Common myeloid progenitor, CD34-positive (primary cell): ENCODE results near the gene CUL2.

Experiments used
- CTCF ChIA-PET: fragments of 350-600 bp; sonication (Branson Sonifier 250); formaldehyde crosslinking; loops from one replicate; lab custom pipeline; 2021; ENCODE audit warnings: antibody characterized with exemption; lab: Charles Lee
- POLR2A ChIA-PET: fragments of 350-600 bp; sonication (Branson Sonifier 250); formaldehyde crosslinking; loops from one replicate; lab custom pipeline; 2021; ENCODE audit warnings: antibody characterized with exemption; lab: Charles Lee
- DNase-seq, 3 donors: peaks; one replicate each; pipeline versions ENCODE4 v3.0.0 to v3.0.0-alpha.2; 2013
- H3K27ac ChIP-seq, 2 experiments: 1 replicate in 1 of 2; 2 replicates in 1 of 2; pipeline ENCODE4 v1.7.0; 2013; ENCODE audit warnings: inconsistent platforms in 2 of 2, low read length in 2 of 2, mild to moderate bottlenecking in 2 of 2, low read depth in 1 of 2, moderate library complexity in 1 of 2; ENCODE audit not compliant: severe bottlenecking in 2 of 2, insufficient read depth in 1 of 2, poor library complexity in 1 of 2
- H3K27me3 ChIP-seq, 5 experiments: replicated peaks in 2 of 5; 1 replicate in 3 of 5; 2 replicates in 2 of 5; pipeline versions ENCODE4 v1.6.1 to v1.7.0; 2013; ENCODE audit warnings: low read length in 4 of 5, mild to moderate bottlenecking in 2 of 5, moderate library complexity in 2 of 5, inconsistent platforms in 1 of 5; ENCODE audit not compliant: insufficient read depth in 5 of 5, control insufficient read depth in 4 of 5
- H3K36me3 ChIP-seq, 4 experiments: 1 replicate in 2 of 4; 2 replicates in 2 of 4; pipeline versions ENCODE4 v1.6.1 to v1.7.0; 2013; ENCODE audit warnings: low read length in 3 of 4, control low read depth in 1 of 4, mild to moderate bottlenecking in 1 of 4; ENCODE audit not compliant: control insufficient read depth in 4 of 4, insufficient read depth in 4 of 4
- H3K4me1 ChIP-seq, 4 experiments: 1 replicate in 3 of 4; 2 replicates in 1 of 4; pipeline versions ENCODE4 v1.6.1 to v1.7.1; 2013; ENCODE audit warnings: low read length in 3 of 4, mild to moderate bottlenecking in 3 of 4, control low read depth in 1 of 4, inconsistent platforms in 1 of 4, moderate library complexity in 1 of 4; ENCODE audit not compliant: control insufficient read depth in 4 of 4, insufficient read depth in 4 of 4; ENCODE audit errors: control extremely low read depth in 1 of 4
- H3K4me3 ChIP-seq, 7 experiments: 1 replicate in 4 of 7; 2 replicates in 3 of 7; pipeline versions ENCODE4 v1.5.1 to v1.7.0; 2013; ENCODE audit warnings: mild to moderate bottlenecking in 7 of 7, low read length in 6 of 7, moderate library complexity in 6 of 7, inconsistent platforms in 2 of 7, low read depth in 2 of 7, control low read depth in 1 of 7; ENCODE audit not compliant: insufficient read depth in 4 of 7, control insufficient read depth in 1 of 7; ENCODE audit errors: extremely low read depth in 1 of 7
- H3K9me3 ChIP-seq, 5 experiments: 1 replicate in 4 of 5; 2 replicates in 1 of 5; pipeline versions ENCODE4 v1.6.1 to v1.7.1; 2013; ENCODE audit warnings: low read length in 4 of 5, mild to moderate bottlenecking in 2 of 5, inconsistent platforms in 1 of 5, low read depth in 1 of 5, moderate library complexity in 1 of 5; ENCODE audit not compliant: control insufficient read depth in 4 of 5, insufficient read depth in 2 of 5; ENCODE audit errors: control extremely low read depth in 1 of 5
- WGBS: methylation state at CpG from one replicate; pipeline ENCODE4 v1.1.5; 2013; ENCODE audit not compliant: insufficient coverage; 5-methylcytosine and 5-hydroxymethylcytosine counted together

Gene CUL2

GRCh38 chr10:35129185-35129674, 39.1 kb upstream of the CUL2 start:
- Histone ChIP-seq H3K36me3 (no peaks in the 10 kb centered on the region), H3K27me3 (no peaks in the 10 kb centered on the region), H3K27ac (no peak overlapping the region), H3K4me1 (peaks cover 1 to 21% (median 11%) of the 10 kb centered on the region in 4 experiments), H3K9me3 (no peaks in the 10 kb centered on the region), H3K4me3 (no peak overlapping the region)
- ChIA-PET CTCF (interaction anchor here (12.1 kb wide), 1 partner anchor 88 kb away, joined by 193 read pairs; no protein-coding TSS in a partner anchor), POLR2A (interaction anchor here (0.6 to 1.2 kb wide), 2 partner anchors 67 kb away, joined by 3 to 4 read pairs; no protein-coding TSS in a partner anchor)
- no CpG with 5 or more reads among the region's 1 CpG for WGBS
- DNase-seq = no peak

- peak; percentile 70 to 83 (median 80) for DNase-seq
- H3K4me1 ChIP-seq = peaks cover 1 to 21% (median 11%) of the 10 kb centered on the region in 4 experiments
- H3K27me3 ChIP-seq = no peaks in the 10 kb centered on the region
- CTCF ChIA-PET = interaction anchor here (1.2 to 12.1 kb wide), 5 partner anchors 65 to 202 kb away, joined by 3 to 193 read pairs (median 9); no protein-coding TSS in a partner anchor
- no peaks in the 10 kb centered on the region for H3K36me3 ChIP-seq
- POLR2A ChIA-PET = interaction anchor here (0.5 to 2.0 kb wide), 8 partner anchors 15 to 901 kb away, joined by 3 to 25 read pairs (median 4); no protein-coding TSS in a partner anchor
- 0% methylated on average over 56 of the region's 56 CpGs for WGBS
- no peaks in the 10 kb centered on the region for H3K9me3 ChIP-seq
- peak overlapping the region; percentile 98 to 99 for H3K27ac ChIP-seq
- peak overlapping the region; percentile 75 to 94 (median 86) for H3K4me3 ChIP-seq
Measured at GRCh38 chr10:35127289-35127891, 37.2 kb upstream of the CUL2 start.

GRCh38 chr10:35126530-35127288, 36.6 kb upstream of the CUL2 start, which contains the start of gene CREM:
Gene CREM, plus strand, starts transcription at chr10:35126846. Its CDS starts 10,990 bp downstream, at chr10:35137836.
- Histone ChIP-seq H3K9me3 (no peaks in the 10 kb centered on the region), H3K27ac (peak within 1 kb of the TSS; percentile 98 to 99), H3K4me3 (peak within 1 kb of the TSS; percentile 75 to 94 (median 86)), H3K36me3 (no peaks in the 10 kb centered on the region), H3K27me3 (no peaks in the 10 kb centered on the region), H3K4me1 (peaks cover 1 to 21% (median 11%) of the 10 kb centered on the region in 4 experiments)
- 0% methylated on average over 65 of the region's 80 CpGs for WGBS
- POLR2A ChIA-PET = interaction anchor here (0.6 to 2.0 kb wide), 5 partner anchors 16 to 90 kb away, joined by 3 to 25 read pairs (median 4); no protein-coding TSS in a partner anchor
- CTCF ChIA-PET = interaction anchor here (1.0 to 12.1 kb wide), 6 partner anchors 61 to 203 kb away, joined by 3 to 193 read pairs (median 8); no protein-coding TSS in a partner anchor
- DNase-seq = peak; percentile 97 to 98 (median 98)

GRCh38 chr10:35126062-35126529, 36.0 kb upstream of the CUL2 start:
- ChIA-PET POLR2A (interaction anchor here (1.9 to 2.0 kb wide), 2 partner anchors 70 to 91 kb away, joined by 8 to 25 read pairs; no protein-coding TSS in a partner anchor), CTCF (interaction anchor here (1.0 to 12.1 kb wide), 6 partner anchors 62 to 204 kb away, joined by 3 to 193 read pairs (median 8); no protein-coding TSS in a partner anchor)
- peaks cover 1 to 21% (median 11%) of the 10 kb centered on the region in 4 experiments for H3K4me1 ChIP-seq
- H3K9me3 ChIP-seq = no peaks in the 10 kb centered on the region
- 92% methylated on average over 11 of the region's 13 CpGs for WGBS
- H3K27me3 ChIP-seq = no peaks in the 10 kb centered on the region
- H3K27ac ChIP-seq = peak overlapping the region; percentile 75 to 99
- H3K36me3 ChIP-seq = no peaks in the 10 kb centered on the region
- H3K4me3 ChIP-seq = peak overlapping the region in 6 of 7 experiments; percentile 11 to 70 (median 54)
- DNase-seq = no peak

- ChIA-PET POLR2A (no interaction called here), CTCF (interaction anchor here (0.5 to 12.1 kb wide), 5 partner anchors 11 to 93 kb away, joined by 3 to 193 read pairs (median 5); no protein-coding TSS in a partner anchor)
- H3K9me3 ChIP-seq = no peaks in the 10 kb centered on the region
- 95% methylated on average over 5 of the region's 6 CpGs for WGBS
- no peaks in the 10 kb centered on the region for H3K36me3 ChIP-seq
- H3K27me3 ChIP-seq = no peaks in the 10 kb centered on the region
- no peak for DNase-seq
- no peak overlapping the region for H3K4me3 ChIP-seq
- peaks cover 1 to 14% (median 8%) of the 10 kb centered on the region in 4 experiments for H3K4me1 ChIP-seq
- H3K27ac ChIP-seq = no peak overlapping the region
Measured at GRCh38 chr10:35124540-35124939, 34.4 kb upstream of the CUL2 start.

GRCh38 chr10:35119378-35119777, 29.2 kb upstream of the CUL2 start:
- H3K27ac ChIP-seq = no peak overlapping the region
- H3K27me3 ChIP-seq = no peaks in the 10 kb centered on the region
- H3K4me1 ChIP-seq = no peaks in the 10 kb centered on the region
- POLR2A ChIA-PET = interaction anchor here (0.6 kb wide), 1 partner anchor 85 kb away, joined by 3 read pairs; no protein-coding TSS in a partner anchor
- no CpG with 5 or more reads among the region's 1 CpG for WGBS
- DNase-seq = no peak
- no peaks in the 10 kb centered on the region for H3K36me3 ChIP-seq
- CTCF ChIA-PET = interaction anchor here (0.8 to 12.1 kb wide), 13 partner anchors 13 to 518 kb away, joined by 3 to 193 read pairs (median 4); no protein-coding TSS in a partner anchor
- H3K9me3 ChIP-seq = no peaks in the 10 kb centered on the region
- H3K4me3 ChIP-seq = no peak overlapping the region
